Activated CD8-positive, alpha-beta T cell treated with anti-CD3 and anti-CD28 coated beads, Interleukin-2, amount 10 ng/mL, durations not matched to agents 7 days and 5 days (primary cell): Measurements from ENCODE around the gene RIMBP2. TPM values are rescaled to one million over a fixed set of nuclear protein-coding genes. Genes with fewer than 3 reads are reported as not detected.

Source experiments
- ATAC-seq: fragments of 150-1000 bp; cut with Tn5 transposase; one replicate; pipeline ENCODE4 v1.10.0; 2021; ENCODE audit warnings: moderate library complexity
- CTCF ChIA-PET: fragments of 350-600 bp; sonication (Branson Sonifier 250); formaldehyde crosslinking; loops from one replicate; lab custom pipeline; 2021; ENCODE audit warnings: antibody characterized with exemption; lab: Charles Lee
- POLR2A ChIA-PET: fragments of 350-600 bp; sonication (Branson Sonifier 250); formaldehyde crosslinking; loops from one replicate; lab custom pipeline; 2021; ENCODE audit warnings: antibody characterized with exemption; lab: Charles Lee
- DNase-seq: peaks from one replicate; pipeline ENCODE4 v3.0.0-alpha.2; 2020
- H3K27ac Mint-ChIP-seq: one replicate; pipeline ENCODE4 v1.8.0; 2021; ENCODE audit warnings: mild to moderate bottlenecking, mixed read lengths
- H3K27me3 Mint-ChIP-seq: one replicate; pipeline ENCODE4 v1.8.0; 2021; ENCODE audit warnings: low read depth, mixed read lengths
- H3K36me3 Mint-ChIP-seq: one replicate; pipeline ENCODE4 v1.8.0; 2021; ENCODE audit warnings: low read depth, mixed read lengths
- H3K4me1 Mint-ChIP-seq: one replicate; pipeline ENCODE4 v1.8.0; 2021; ENCODE audit warnings: low read depth, mixed read lengths
- H3K4me3 Mint-ChIP-seq: one replicate; pipeline ENCODE4 v1.8.0; 2021; ENCODE audit warnings: mild to moderate bottlenecking, mixed read lengths
- H3K9me3 Mint-ChIP-seq: one replicate; pipeline ENCODE4 v1.8.0; 2022; ENCODE audit warnings: mixed read lengths; ENCODE audit not compliant: insufficient read depth
- total RNA-seq, 2 experiments: library from RNA; stranded (reverse); gene quantifications; one replicate each; pipeline ENCODE4 v1.2.3, GENCODE V29; 2021

The RIMBP2 gene
- total RNA-seq, 2 experiments from 2014 or later, result not detected

GRCh38 chr12:130562716-130563115 lies 153.4 kb downstream of the RIMBP2 start:
- CTCF ChIA-PET, result no interaction called here
- H3K36me3 Mint-ChIP-seq, result no peaks in the 10 kb centered on the region
- H3K9me3 Mint-ChIP-seq, result peaks cover 4% of the 10 kb centered on the region
- ATAC-seq, result no peak
- no peaks in the 10 kb centered on the region for H3K27me3 Mint-ChIP-seq
- POLR2A ChIA-PET, result no interaction called here
- H3K27ac Mint-ChIP-seq, result no peak overlapping the region
- no peak overlapping the region for H3K4me3 Mint-ChIP-seq
- DNase-seq, result no peak
- H3K4me1 Mint-ChIP-seq, result no peaks in the 10 kb centered on the region

GRCh38 chr12:130560321-130560720 lies 155.8 kb downstream of the RIMBP2 start:
- no peaks in the 10 kb centered on the region for H3K36me3 Mint-ChIP-seq
- POLR2A ChIA-PET, result no interaction called here

GRCh38 chr12:130559806-130560205 lies 156.3 kb downstream of the RIMBP2 start:
- H3K9me3 Mint-ChIP-seq, result peaks cover 4% of the 10 kb centered on the region

More at GRCh38 chr12:130560321-130560720, 155.8 kb downstream of the RIMBP2 start:
- Mint-ChIP-seq H3K9me3 (peaks cover 4% of the 10 kb centered on the region), H3K27ac (no peak overlapping the region), H3K27me3 (no peaks in the 10 kb centered on the region), H3K4me3 (no peak overlapping the region), H3K4me1 (no peaks in the 10 kb centered on the region)
- DNase-seq (no peak), ATAC-seq (no peak)
- CTCF ChIA-PET, result no interaction called here

GRCh38 chr12:130557886-130558765 lies 158.0 kb downstream of the RIMBP2 start:
- CTCF ChIA-PET, result no interaction called here
- H3K27me3 Mint-ChIP-seq, result no peaks in the 10 kb centered on the region

More at GRCh38 chr12:130559806-130560205, 156.3 kb downstream of the RIMBP2 start:
- Mint-ChIP-seq H3K4me1 (no peaks in the 10 kb centered on the region), H3K27me3 (no peaks in the 10 kb centered on the region), H3K4me3 (no peak overlapping the region), H3K27ac (no peak overlapping the region), H3K36me3 (no peaks in the 10 kb centered on the region)
- no peak for ATAC-seq
- no peak for DNase-seq
- CTCF ChIA-PET, result no interaction called here
- POLR2A ChIA-PET, result no interaction called here

GRCh38 chr12:130557201-130557600 lies 158.9 kb downstream of the RIMBP2 start:
- CTCF ChIA-PET, result no interaction called here
- Mint-ChIP-seq H3K27ac (no peak overlapping the region), H3K4me3 (no peak overlapping the region), H3K9me3 (no peaks in the 10 kb centered on the region), H3K36me3 (no peaks in the 10 kb centered on the region), H3K27me3 (no peaks in the 10 kb centered on the region), H3K4me1 (no peaks in the 10 kb centered on the region)
- POLR2A ChIA-PET, result no interaction called here
- DNase-seq, result no peak
- no peak for ATAC-seq

More at GRCh38 chr12:130557886-130558765, 158.0 kb downstream of the RIMBP2 start:
- DNase-seq (no peak), ATAC-seq (no peak)
- no peak overlapping the region for H3K4me3 Mint-ChIP-seq
- H3K36me3 Mint-ChIP-seq, result no peaks in the 10 kb centered on the region
- H3K9me3 Mint-ChIP-seq, result no peaks in the 10 kb centered on the region
- no peaks in the 10 kb centered on the region for H3K4me1 Mint-ChIP-seq
- POLR2A ChIA-PET, result no interaction called here
- H3K27ac Mint-ChIP-seq, result no peak overlapping the region

GRCh38 chr12:130556486-130557055 lies 159.5 kb downstream of the RIMBP2 start:
- CTCF ChIA-PET, result no interaction called here
- Mint-ChIP-seq H3K27me3 (no peaks in the 10 kb centered on the region), H3K9me3 (no peaks in the 10 kb centered on the region), H3K36me3 (no peaks in the 10 kb centered on the region), H3K27ac (no peak overlapping the region), H3K4me3 (no peak overlapping the region), H3K4me1 (no peaks in the 10 kb centered on the region)
- no peak for ATAC-seq
- POLR2A ChIA-PET, result interaction anchor here (0.6 kb wide), 1 partner anchor 1440 kb away, joined by 3 read pairs; no protein-coding TSS in a partner anchor
- DNase-seq, result no peak

- Mint-ChIP-seq H3K4me3 (no peak overlapping the region), H3K27ac (no peak overlapping the region), H3K9me3 (no peaks in the 10 kb centered on the region), H3K27me3 (no peaks in the 10 kb centered on the region), H3K36me3 (no peaks in the 10 kb centered on the region), H3K4me1 (no peaks in the 10 kb centered on the region)
- no peak for ATAC-seq
- ChIA-PET CTCF (no interaction called here), POLR2A (no interaction called here)
- DNase-seq, result no peak
These were observed 160.2 kb downstream of the RIMBP2 start for GRCh38 chr12:130555628-130556485.

GRCh38 chr12:130555221-130555620 lies 160.9 kb downstream of the RIMBP2 start:
- Mint-ChIP-seq H3K4me3 (no peak overlapping the region), H3K36me3 (no peaks in the 10 kb centered on the region), H3K27ac (no peak overlapping the region), H3K27me3 (no peaks in the 10 kb centered on the region), H3K4me1 (no peaks in the 10 kb centered on the region), H3K9me3 (no peaks in the 10 kb centered on the region)
- ATAC-seq (no peak), DNase-seq (no peak)
- POLR2A ChIA-PET, result no interaction called here
- CTCF ChIA-PET, result no interaction called here

- DNase-seq, result no peak
- Mint-ChIP-seq H3K4me3 (no peak overlapping the region), H3K27ac (no peak overlapping the region), H3K36me3 (no peaks in the 10 kb centered on the region), H3K27me3 (no peaks in the 10 kb centered on the region), H3K9me3 (no peaks in the 10 kb centered on the region), H3K4me1 (no peaks in the 10 kb centered on the region)
- POLR2A ChIA-PET, result no interaction called here
- no peak for ATAC-seq
- CTCF ChIA-PET, result no interaction called here
These were observed 163.6 kb downstream of the RIMBP2 start for GRCh38 chr12:130552483-130552996.

GRCh38 chr12:130549361-130549760 lies 166.7 kb downstream of the RIMBP2 start:
- ATAC-seq (no peak), DNase-seq (no peak)
- Mint-ChIP-seq H3K27ac (no peak overlapping the region), H3K4me3 (no peak overlapping the region), H3K36me3 (no peaks in the 10 kb centered on the region), H3K4me1 (no peaks in the 10 kb centered on the region), H3K9me3 (no peaks in the 10 kb centered on the region), H3K27me3 (no peaks in the 10 kb centered on the region)
- POLR2A ChIA-PET, result no interaction called here
- CTCF ChIA-PET, result no interaction called here

- no peak overlapping the region for H3K4me3 Mint-ChIP-seq
- POLR2A ChIA-PET, result no interaction called here
- ATAC-seq, result no peak
- H3K27me3 Mint-ChIP-seq, result no peaks in the 10 kb centered on the region
- CTCF ChIA-PET, result no interaction called here
- no peaks in the 10 kb centered on the region for H3K36me3 Mint-ChIP-seq
- H3K27ac Mint-ChIP-seq, result no peak overlapping the region
- no peaks in the 10 kb centered on the region for H3K4me1 Mint-ChIP-seq
- no peaks in the 10 kb centered on the region for H3K9me3 Mint-ChIP-seq
- DNase-seq, result no peak
These were observed 168.5 kb downstream of the RIMBP2 start for GRCh38 chr12:130547480-130548155.
